Lower leg skin (tissue), 4 donors: Measurements from ENCODE around the gene TRIM25. TPM values are rescaled to one million over a fixed set of nuclear protein-coding genes. Genes with fewer than 3 reads are reported as not detected.

Experiments
- DNase-seq, 2 donors: peaks; one replicate each; pipeline ENCODE4 v3.0.0-alpha.2; 2019; ENCODE audit warnings: low spot score in 2 of 2
- H3K4me3 ChIP-seq: fragments of 200-600 bp; sonication (generic); 2 replicates; pipeline ENCODE4 v1.5.1; 2017; ENCODE audit warnings: mild to moderate bottlenecking, low read depth; ENCODE audit not compliant: poor library complexity, severe bottlenecking
- CTCF ChIP-seq, 3 donors: fragments of 450-650 bp; IDR thresholded peaks; one replicate each; pipeline ENCODE4 v1.5.1; 2016; ENCODE audit warnings: antibody characterized with exemption in 3 of 3, mild to moderate bottlenecking in 3 of 3, moderate library complexity in 2 of 3
- POLR2A ChIP-seq, 2 donors: fragments of 450-650 bp; IDR thresholded peaks; one replicate each; pipeline ENCODE4 v1.6.1; 2016 to 2017; ENCODE audit warnings: antibody characterized with exemption in 2 of 2, mild to moderate bottlenecking in 1 of 2, moderate library complexity in 1 of 2
- WGBS, 2 donors: methylation state at CpG; one replicate each; pipeline ENCODE4 v1.1.5; 2018; 5-methylcytosine and 5-hydroxymethylcytosine counted together
- intact Hi-C: fragments of 100-400 bp; cut with DNase I; formaldehyde crosslinking; loops from one replicate; pipeline ENCODE4 v1.15.0; 2023; ENCODE audit warnings: low total_unique reads
- total RNA-seq, 4 donors: library from RNA; depleted of rRNA; stranded (reverse); fragments of >200 nt; gene quantifications; one replicate each; pipeline ENCODE4 v1.1.0, GENCODE V29; 2016

TRIM25 gene
- total RNA-seq, 4 donors from 2014 or later, result 28.5 to 37.9 (median 34.5) TPM

DNA sequence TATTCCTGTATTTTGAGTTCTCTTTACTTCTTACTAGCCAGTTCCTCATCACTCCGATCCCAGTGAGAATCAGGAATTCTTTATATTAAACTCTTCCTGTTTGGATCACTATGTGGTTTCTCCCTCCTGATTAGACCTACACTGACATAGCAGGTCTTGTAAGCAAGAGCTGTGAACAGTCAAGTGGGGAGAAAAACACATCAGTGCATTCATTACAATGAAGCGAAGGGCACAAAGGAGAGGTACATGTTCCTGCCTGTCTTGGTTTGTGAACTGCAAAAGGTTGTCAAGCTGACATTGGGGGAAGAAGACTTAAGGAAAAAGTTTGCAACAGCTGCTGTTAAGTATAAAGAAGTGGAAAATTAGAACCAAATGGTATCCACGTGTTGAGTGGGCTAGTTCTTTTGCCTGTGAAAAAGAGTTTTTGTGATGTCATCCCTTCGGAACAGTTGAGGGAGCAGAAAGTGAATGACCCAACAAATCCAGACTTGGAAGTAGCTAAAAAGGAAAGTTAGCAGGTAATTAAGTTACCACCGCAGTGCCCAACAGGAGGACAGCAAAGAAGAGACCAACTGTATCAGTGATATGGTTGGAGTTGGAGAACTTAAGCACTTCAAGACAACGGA lies 23.0 kb upstream of the TRIM25 start:
- DNase-seq, result no peak
- intact Hi-C loops, result loop anchor here (5.0 kb wide), 1 partner anchor 115 kb away; no protein-coding TSS in a partner anchor
- 56 to 59% methylated on average over 6 of the region's 6 CpGs for WGBS, 2 donors
- H3K4me3 ChIP-seq, result no peak overlapping the region
- no peak for TF ChIP-seq POLR2A (IDR thresholded peaks at IDR 0.05)

- TF ChIP-seq POLR2A (IDR thresholded peaks at IDR 0.05) (no peak), CTCF (IDR thresholded peaks at IDR 0.05) (no peak)
- intact Hi-C loops, result loop anchor here (5.0 kb wide), 1 partner anchor 113 kb away; no protein-coding TSS in a partner anchor
- no peak for DNase-seq
- 94 to 96% methylated on average over 3 of the region's 3 CpGs for WGBS, 2 donors
- no peak overlapping the region for H3K4me3 ChIP-seq
Observed at GRCh38 chr17:56935461-56935860, 21.6 kb upstream of the TRIM25 start.

GRCh38 chr17:56934280-56934679 lies 20.4 kb upstream of the TRIM25 start:
- intact Hi-C loops, result no loop called here
- TF ChIP-seq POLR2A (IDR thresholded peaks at IDR 0.05) (no peak), CTCF (IDR thresholded peaks at IDR 0.05) (no peak)
- H3K4me3 ChIP-seq, result no peak overlapping the region
- DNase-seq, result no peak
- 91 to 92% methylated on average over 4 of the region's 4 CpGs for WGBS, 2 donors

- H3K4me3 ChIP-seq, result no peak overlapping the region
- TF ChIP-seq POLR2A (IDR thresholded peaks at IDR 0.05), result no peak
- no peak for DNase-seq
- 90 to 91% methylated on average over 1 of the region's 1 CpG for WGBS, 2 donors
- intact Hi-C loops, result no loop called here
Observed at GRCh38 chr17:56933868-56934267, 20.0 kb upstream of the TRIM25 start.

DNA sequence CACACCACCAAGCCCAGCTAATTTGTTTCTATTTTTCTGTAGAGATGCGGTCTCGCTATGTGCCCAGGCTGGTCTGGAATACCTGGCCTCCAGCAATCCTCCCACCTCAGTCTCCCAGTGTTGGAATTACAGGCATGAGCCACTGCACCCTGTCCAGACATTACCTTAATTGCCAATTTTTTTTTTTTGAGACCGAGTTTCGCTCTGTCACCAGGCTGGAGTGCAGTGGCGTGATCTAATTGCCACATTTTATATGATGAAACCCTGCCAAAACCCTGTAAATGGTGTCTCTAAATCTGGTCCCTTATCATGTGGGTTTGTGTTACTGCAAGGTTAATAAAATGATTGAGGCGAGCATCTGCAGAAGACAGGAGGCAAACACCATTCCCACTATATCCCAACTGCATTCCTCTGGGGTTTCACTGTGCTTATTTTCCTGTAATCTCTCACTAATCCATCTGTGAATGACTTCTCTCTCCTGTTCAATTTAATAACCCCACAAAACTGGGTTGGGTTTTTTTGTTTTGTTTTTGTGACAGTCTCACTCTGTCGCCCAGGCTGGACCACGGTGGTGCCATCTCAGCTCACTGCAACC lies 19.4 kb upstream of the TRIM25 start:
- 92 to 96% methylated on average over 8 of the region's 8 CpGs for WGBS, 2 donors
- intact Hi-C loops, result no loop called here
- no peak for DNase-seq
- no peak overlapping the region for H3K4me3 ChIP-seq
- TF ChIP-seq POLR2A (IDR thresholded peaks at IDR 0.05) (no peak), CTCF (IDR thresholded peaks at IDR 0.05) (no peak)

DNA sequence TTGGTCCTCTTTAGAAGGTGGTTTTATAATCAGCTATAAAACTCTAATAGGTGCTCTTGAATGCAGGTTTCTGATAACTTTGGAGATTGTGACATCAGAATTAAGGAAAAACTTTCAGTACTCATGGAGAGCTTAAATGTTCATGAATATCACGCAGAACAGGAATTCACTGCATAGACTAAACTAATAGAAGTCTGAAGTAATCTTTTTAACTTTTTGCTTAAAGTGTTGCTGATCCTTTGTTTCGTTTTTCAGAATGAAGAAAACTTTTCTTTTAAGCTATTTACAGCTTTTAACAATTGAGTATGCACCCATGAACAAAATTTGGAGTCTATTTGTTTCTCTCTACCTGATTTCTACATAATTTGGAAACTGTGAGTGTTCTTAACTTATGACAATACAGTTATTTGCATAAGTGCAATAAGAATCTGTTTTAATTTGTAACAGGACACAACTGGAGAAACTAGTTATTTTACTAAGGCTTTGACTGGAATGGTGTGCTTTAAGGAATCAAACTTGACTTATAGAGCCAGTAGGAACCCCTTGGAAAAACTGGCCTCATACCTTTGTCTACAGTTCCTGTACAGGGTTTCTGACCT lies 17.0 kb upstream of the TRIM25 start:
- TF ChIP-seq POLR2A (IDR thresholded peaks at IDR 0.05) (no peak), CTCF (IDR thresholded peaks at IDR 0.05) (no peak)
- H3K4me3 ChIP-seq, result no peak overlapping the region
- no peak for DNase-seq
- intact Hi-C loops, result no loop called here
- WGBS, 2 donors, result 91 to 95% methylated on average over 2 of the region's 2 CpGs
